Measurements from ENCODE around the gene DDX60. TPM values are rescaled to one million over a fixed set of nuclear protein-coding genes. Genes with fewer than 3 reads are reported as not detected.
"Not testable (repeated sequence)": the region's sequence is repeated elsewhere in the genome, so short reads cannot be mapped to it uniquely, and the experiment has no call there.

DDX60 gene
- total RNA-seq, 2 donors from 2014 or later: 9.1 to 19.2 TPM

DNA sequence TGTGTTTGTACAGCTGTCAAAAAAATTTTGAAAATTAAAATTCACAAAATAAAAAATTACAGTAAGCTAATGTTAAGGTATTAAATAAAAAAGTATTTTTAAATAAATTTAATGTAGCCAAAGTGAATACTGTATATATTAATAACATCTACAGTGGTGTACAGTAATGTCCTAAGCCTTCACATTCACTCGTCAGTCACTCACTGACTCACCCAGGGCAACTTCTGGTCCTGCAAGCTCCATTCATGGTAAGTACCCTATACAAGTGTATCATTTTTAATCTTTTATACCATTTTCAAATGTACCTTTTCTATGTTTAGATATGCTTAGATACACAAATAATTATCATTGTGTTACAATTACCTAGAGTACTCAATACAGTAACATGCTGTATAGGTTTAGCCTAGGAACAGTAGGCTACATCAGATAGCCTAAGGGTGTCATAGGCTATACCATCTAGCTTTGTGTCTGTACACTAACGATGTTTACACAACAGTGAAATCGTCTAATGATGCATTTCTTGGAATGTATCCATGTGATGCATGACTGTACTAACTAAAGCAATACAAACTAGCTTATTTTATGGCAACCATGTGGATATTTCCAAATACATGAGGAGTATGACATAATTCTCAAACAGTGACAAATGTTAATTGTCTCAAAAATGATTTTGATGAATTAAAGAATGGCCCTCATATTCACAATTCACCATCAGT lies 13.7 kb downstream of the DDX60 start:
- Histone ChIP-seq H3K27me3 (replicated peaks; ENCODE audit: insufficient read depth) (no peaks in the 10 kb centered on the region), H3K9me3 (no peaks in the 10 kb centered on the region), H3K4me1 (replicated peaks) (no peaks in the 10 kb centered on the region), H3K36me3 (no peaks in the 10 kb centered on the region), H3K4me3 (no peak overlapping the region), H3K27ac (no peak overlapping the region)
- TF ChIP-seq, protein P1, sequence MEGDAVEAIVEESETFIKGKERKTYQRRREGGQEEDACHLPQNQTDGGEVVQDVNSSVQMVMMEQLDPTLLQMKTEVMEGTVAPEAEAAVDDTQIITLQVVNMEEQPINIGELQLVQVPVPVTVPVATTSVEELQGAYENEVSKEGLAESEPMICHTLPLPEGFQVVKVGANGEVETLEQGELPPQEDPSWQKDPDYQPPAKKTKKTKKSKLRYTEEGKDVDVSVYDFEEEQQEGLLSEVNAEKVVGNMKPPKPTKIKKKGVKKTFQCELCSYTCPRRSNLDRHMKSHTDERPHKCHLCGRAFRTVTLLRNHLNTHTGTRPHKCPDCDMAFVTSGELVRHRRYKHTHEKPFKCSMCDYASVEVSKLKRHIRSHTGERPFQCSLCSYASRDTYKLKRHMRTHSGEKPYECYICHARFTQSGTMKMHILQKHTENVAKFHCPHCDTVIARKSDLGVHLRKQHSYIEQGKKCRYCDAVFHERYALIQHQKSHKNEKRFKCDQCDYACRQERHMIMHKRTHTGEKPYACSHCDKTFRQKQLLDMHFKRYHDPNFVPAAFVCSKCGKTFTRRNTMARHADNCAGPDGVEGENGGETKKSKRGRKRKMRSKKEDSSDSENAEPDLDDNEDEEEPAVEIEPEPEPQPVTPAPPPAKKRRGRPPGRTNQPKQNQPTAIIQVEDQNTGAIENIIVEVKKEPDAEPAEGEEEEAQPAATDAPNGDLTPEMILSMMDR (IDR thresholded peaks at IDR 0.05): no peak
- TF ChIP-seq POLR2AphosphoS5 (IDR thresholded peaks at IDR 0.05): no peak
- TF ChIP-seq POLR2A (IDR thresholded peaks at IDR 0.05): no peak
- intact Hi-C loops (cut with DNase I): no loop called here
- 66% methylated on average over 3 of the region's 3 CpGs for WGBS
- DNase-seq (ENCODE audit: low spot score): no peak

DNA sequence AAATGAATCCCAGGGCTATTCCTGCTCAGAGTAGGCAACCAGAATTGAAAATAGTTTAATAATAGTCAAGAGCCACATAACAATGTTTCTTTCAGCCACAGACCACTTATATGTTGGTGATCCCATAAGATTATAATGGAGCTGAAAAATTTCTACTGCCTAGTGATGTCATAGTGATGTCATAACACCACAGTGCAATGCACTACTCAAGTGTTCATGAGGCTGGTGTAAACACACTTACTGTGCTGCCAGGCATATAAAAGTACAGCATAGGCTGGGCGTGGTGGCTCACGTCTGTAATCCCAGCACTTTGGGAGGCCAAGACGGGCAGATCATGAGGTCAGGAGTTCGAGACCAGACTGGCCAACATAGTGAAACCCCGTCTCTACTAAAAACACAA lies 15.1 kb downstream of the DDX60 start:
- H3K36me3 ChIP-seq; H3K27me3 ChIP-seq (replicated peaks; ENCODE audit: insufficient read depth); H3K4me3 ChIP-seq; H3K9me3 ChIP-seq; H3K27ac ChIP-seq; DNase-seq (ENCODE audit: low spot score); intact Hi-C loops (cut with DNase I); H3K4me1 ChIP-seq (replicated peaks): not testable (repeated sequence)
- 90% methylated on average over 5 of the region's 5 CpGs for WGBS

DNA sequence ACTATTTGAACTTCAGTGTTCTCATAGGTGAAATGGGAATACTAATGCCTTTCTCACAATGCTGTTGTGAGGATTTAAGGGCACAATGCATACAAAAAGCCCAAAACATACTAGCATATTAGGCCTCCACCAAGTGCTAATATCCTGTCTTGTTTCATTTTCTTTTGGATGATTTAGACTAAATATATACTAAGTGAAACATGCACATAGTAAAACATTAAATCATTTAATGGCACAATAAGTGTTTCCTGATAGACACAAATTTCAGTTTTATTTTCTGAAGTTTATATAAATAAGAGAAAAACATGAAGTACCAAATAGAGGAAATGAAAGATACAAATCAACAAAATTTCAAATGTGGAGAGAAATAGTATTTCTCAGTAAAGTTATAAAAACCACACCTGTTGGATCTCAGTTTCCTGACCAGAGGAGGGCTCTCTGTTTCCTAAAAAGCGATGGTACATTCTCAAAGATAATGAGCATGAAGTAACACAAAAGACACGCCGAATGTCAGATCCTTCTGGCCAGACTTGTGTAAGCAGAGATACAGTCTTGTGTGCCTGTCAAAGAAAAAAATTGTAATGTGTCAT lies 25.1 kb downstream of the DDX60 start:
- intact Hi-C loops (cut with DNase I): no loop called here
- WGBS: 94% methylated on average over 3 of the region's 3 CpGs

DNA sequence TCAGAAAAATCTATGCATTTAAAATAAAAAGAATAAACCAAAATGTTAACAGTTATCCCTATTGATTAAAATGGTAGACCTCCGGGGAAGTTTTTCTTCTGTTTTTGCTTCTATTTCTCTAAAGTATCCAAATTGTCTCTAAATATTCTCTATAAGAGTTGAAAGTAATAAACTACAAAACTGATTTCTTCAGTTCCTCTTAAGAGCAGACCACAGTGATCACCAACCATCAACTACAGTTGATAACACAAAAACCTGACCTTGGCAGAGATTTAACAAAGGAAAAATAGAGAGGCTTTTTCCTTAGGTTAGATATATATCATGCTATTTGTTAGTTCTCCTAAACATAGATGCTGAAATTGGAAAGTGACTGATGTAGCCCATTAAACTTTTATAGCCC lies 27.3 kb downstream of the DDX60 start:
- WGBS: 94% methylated on average over 1 of the region's 1 CpG
- Histone ChIP-seq H3K4me1 (replicated peaks) (no peaks in the 10 kb centered on the region), H3K9me3 (no peaks in the 10 kb centered on the region), H3K27ac (no peak overlapping the region), H3K36me3 (no peaks in the 10 kb centered on the region), H3K27me3 (replicated peaks; ENCODE audit: insufficient read depth) (no peaks in the 10 kb centered on the region), H3K4me3 (no peak overlapping the region)
- intact Hi-C loops (cut with DNase I): no loop called here
- TF ChIP-seq, protein P1 (IDR thresholded peaks at IDR 0.05): no peak
- TF ChIP-seq POLR2AphosphoS5 (IDR thresholded peaks at IDR 0.05): no peak
- no peak for TF ChIP-seq POLR2A (IDR thresholded peaks at IDR 0.05)
- DNase-seq (ENCODE audit: low spot score): no peak

More for the DNA sequence above, 25.1 kb downstream of the DDX60 start:
- DNase-seq (ENCODE audit: low spot score): no peak
- Histone ChIP-seq H3K27ac (no peak overlapping the region), H3K9me3 (no peaks in the 10 kb centered on the region), H3K36me3 (no peaks in the 10 kb centered on the region), H3K27me3 (replicated peaks; ENCODE audit: insufficient read depth) (no peaks in the 10 kb centered on the region), H3K4me1 (replicated peaks) (no peaks in the 10 kb centered on the region), H3K4me3 (no peak overlapping the region)
- no peak for TF ChIP-seq POLR2AphosphoS5 (IDR thresholded peaks at IDR 0.05)
- TF ChIP-seq POLR2A (IDR thresholded peaks at IDR 0.05): no peak
- TF ChIP-seq, protein P1 (IDR thresholded peaks at IDR 0.05): no peak

DNA sequence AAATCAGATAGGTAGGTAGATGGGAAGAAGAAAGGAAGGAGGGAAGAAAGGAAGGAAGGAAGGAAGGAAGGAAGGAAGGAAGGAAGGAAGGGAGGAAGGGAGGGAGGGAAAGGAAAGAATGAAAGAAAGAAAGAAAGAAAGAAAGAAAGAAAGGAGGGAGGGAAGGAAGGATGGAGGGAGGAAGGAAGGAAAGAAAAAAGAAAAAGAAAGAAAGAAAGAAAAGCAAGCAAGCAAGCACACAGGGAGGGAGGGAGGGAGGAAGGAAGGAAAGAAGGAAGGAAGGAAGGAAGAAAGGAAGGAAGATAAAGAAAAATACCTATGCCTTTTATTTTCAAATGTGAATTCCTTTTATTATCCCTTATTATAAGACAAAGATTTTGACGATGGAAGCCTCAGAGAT lies 32.7 kb downstream of the DDX60 start:
- H3K4me3 ChIP-seq; H3K9me3 ChIP-seq; intact Hi-C loops (cut with DNase I); H3K27ac ChIP-seq; DNase-seq (ENCODE audit: low spot score); H3K4me1 ChIP-seq (replicated peaks); H3K27me3 ChIP-seq (replicated peaks; ENCODE audit: insufficient read depth); H3K36me3 ChIP-seq: not testable (repeated sequence)
- 100% methylated on average over 1 of the region's 1 CpG for WGBS

DNA sequence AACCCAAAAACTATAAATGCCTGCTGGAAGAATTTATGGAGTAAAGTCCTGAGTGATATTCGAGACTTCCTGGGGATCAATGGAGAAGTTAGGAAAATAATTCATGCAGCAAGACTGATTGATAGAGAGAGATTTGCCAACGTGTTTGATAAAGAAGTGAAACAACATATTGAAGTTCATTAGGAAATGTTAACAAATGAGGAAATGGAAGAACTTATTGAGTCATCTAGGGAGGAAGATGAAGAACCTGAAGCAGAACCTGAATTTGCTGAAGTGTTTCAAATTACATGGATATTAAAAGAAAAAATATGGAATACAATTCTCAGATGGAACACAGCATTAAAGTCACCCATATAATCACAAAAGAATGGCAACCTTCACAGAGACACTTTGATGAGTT lies 39.0 kb downstream of the DDX60 start:
- DNase-seq (ENCODE audit: low spot score): no peak
- Histone ChIP-seq H3K4me1 (replicated peaks) (no peaks in the 10 kb centered on the region), H3K4me3 (no peak overlapping the region), H3K36me3 (no peaks in the 10 kb centered on the region), H3K27ac (no peak overlapping the region), H3K27me3 (replicated peaks; ENCODE audit: insufficient read depth) (no peaks in the 10 kb centered on the region), H3K9me3 (no peaks in the 10 kb centered on the region)
- WGBS: 80% methylated on average over 2 of the region's 2 CpGs
- TF ChIP-seq POLR2AphosphoS5 (IDR thresholded peaks at IDR 0.05): no peak
- no peak for TF ChIP-seq POLR2A (IDR thresholded peaks at IDR 0.05)
- TF ChIP-seq, protein P1 (IDR thresholded peaks at IDR 0.05): no peak
- intact Hi-C loops (cut with DNase I): no loop called here
